ENCODE results near the gene CCL14.
"Not testable (repeated sequence)": the region's sequence is repeated elsewhere in the genome, so short reads cannot be mapped to it uniquely, and the experiment has no call there.

CCL14 gene

GRCh38 chr17:35986643-35987042, at the start of gene CCL14:
Gene CCL14, minus strand, starts transcription at chr17:35986729. Its CDS starts 80 bp downstream, at chr17:35986649.
- H3K27ac ChIP-seq (ENCODE audit: low read length), result no peak within 1 kb of the TSS
- no peaks in the 10 kb centered on the region for H3K4me1 ChIP-seq (ENCODE audit: control insufficient read depth in 1 of 2, insufficient read depth in 2 of 2, low read length in 2 of 2)
- H3K36me3 ChIP-seq (ENCODE audit: control insufficient read depth in 1 of 2, insufficient read depth in 2 of 2, low read length in 2 of 2), result no peaks in the 10 kb centered on the region
- H3K4me3 ChIP-seq (ENCODE audit: low read depth in 1 of 2, low read length in 2 of 2), result no peak within 1 kb of the TSS
- H3K9me3 ChIP-seq (ENCODE audit: control insufficient read depth in 1 of 2, low read length in 2 of 2), result peaks cover 0 to 3% of the 10 kb centered on the region in 2 donors
- H3K27me3 ChIP-seq (ENCODE audit: low read depth, low read length), result no peaks in the 10 kb centered on the region

- Histone ChIP-seq H3K4me1 (ENCODE audit: control insufficient read depth in 1 of 2, insufficient read depth in 2 of 2, low read length in 2 of 2) (no peaks in the 10 kb centered on the region), H3K4me3 (ENCODE audit: low read depth in 1 of 2, low read length in 2 of 2) (no peak overlapping the region), H3K36me3 (ENCODE audit: control insufficient read depth in 1 of 2, insufficient read depth in 2 of 2, low read length in 2 of 2) (no peaks in the 10 kb centered on the region), H3K9me3 (ENCODE audit: control insufficient read depth in 1 of 2, low read length in 2 of 2) (no peaks in the 10 kb centered on the region), H3K27me3 (ENCODE audit: low read depth, low read length) (no peaks in the 10 kb centered on the region), H3K27ac (ENCODE audit: low read length) (no peak overlapping the region)
Observed at GRCh38 chr17:36036235-36036634, 49.7 kb upstream of the CCL14 start.

- Histone ChIP-seq H3K27me3 (ENCODE audit: low read depth, low read length) (no peaks in the 10 kb centered on the region), H3K4me3 (ENCODE audit: low read depth in 1 of 2, low read length in 2 of 2) (no peak overlapping the region), H3K4me1 (ENCODE audit: control insufficient read depth in 1 of 2, insufficient read depth in 2 of 2, low read length in 2 of 2) (no peaks in the 10 kb centered on the region), H3K9me3 (ENCODE audit: control insufficient read depth in 1 of 2, low read length in 2 of 2) (no peaks in the 10 kb centered on the region), H3K36me3 (ENCODE audit: control insufficient read depth in 1 of 2, insufficient read depth in 2 of 2, low read length in 2 of 2) (no peaks in the 10 kb centered on the region), H3K27ac (ENCODE audit: low read length) (no peak overlapping the region)
Observed at GRCh38 chr17:36034127-36034526, 47.6 kb upstream of the CCL14 start.

- no peaks in the 10 kb centered on the region for H3K27me3 ChIP-seq (ENCODE audit: low read depth, low read length)
- H3K9me3 ChIP-seq (ENCODE audit: control insufficient read depth in 1 of 2, low read length in 2 of 2), result no peaks in the 10 kb centered on the region
- no peaks in the 10 kb centered on the region for H3K4me1 ChIP-seq (ENCODE audit: control insufficient read depth in 1 of 2, insufficient read depth in 2 of 2, low read length in 2 of 2)
- H3K27ac ChIP-seq (ENCODE audit: low read length), result no peak overlapping the region
- H3K36me3 ChIP-seq (ENCODE audit: control insufficient read depth in 1 of 2, insufficient read depth in 2 of 2, low read length in 2 of 2), result no peaks in the 10 kb centered on the region
- no peak overlapping the region for H3K4me3 ChIP-seq (ENCODE audit: low read depth in 1 of 2, low read length in 2 of 2)
Observed at GRCh38 chr17:36030956-36031355, 44.4 kb upstream of the CCL14 start.

GRCh38 chr17:36027761-36028160, 41.2 kb upstream of the CCL14 start:
- Histone ChIP-seq H3K27me3 (ENCODE audit: low read depth, low read length) (no peaks in the 10 kb centered on the region), H3K4me3 (ENCODE audit: low read depth in 1 of 2, low read length in 2 of 2) (no peak overlapping the region), H3K4me1 (ENCODE audit: control insufficient read depth in 1 of 2, insufficient read depth in 2 of 2, low read length in 2 of 2) (no peaks in the 10 kb centered on the region), H3K27ac (ENCODE audit: low read length) (no peak overlapping the region), H3K36me3 (ENCODE audit: control insufficient read depth in 1 of 2, insufficient read depth in 2 of 2, low read length in 2 of 2) (no peaks in the 10 kb centered on the region), H3K9me3 (ENCODE audit: control insufficient read depth in 1 of 2, low read length in 2 of 2) (no peaks in the 10 kb centered on the region)

- Histone ChIP-seq H3K9me3 (ENCODE audit: control insufficient read depth in 1 of 2, low read length in 2 of 2) (no peaks in the 10 kb centered on the region), H3K4me1 (ENCODE audit: control insufficient read depth in 1 of 2, insufficient read depth in 2 of 2, low read length in 2 of 2) (no peaks in the 10 kb centered on the region), H3K27ac (ENCODE audit: low read length) (no peak overlapping the region), H3K4me3 (ENCODE audit: low read depth in 1 of 2, low read length in 2 of 2) (no peak overlapping the region), H3K27me3 (ENCODE audit: low read depth, low read length) (no peaks in the 10 kb centered on the region), H3K36me3 (ENCODE audit: control insufficient read depth in 1 of 2, insufficient read depth in 2 of 2, low read length in 2 of 2) (no peaks in the 10 kb centered on the region)
Observed at GRCh38 chr17:36024106-36024869, 37.8 kb upstream of the CCL14 start.

GRCh38 chr17:36019423-36019822, 32.9 kb upstream of the CCL14 start:
- no peaks in the 10 kb centered on the region for H3K27me3 ChIP-seq (ENCODE audit: low read depth, low read length)
- H3K4me3 ChIP-seq (ENCODE audit: low read depth in 1 of 2, low read length in 2 of 2), result no peak overlapping the region
- no peaks in the 10 kb centered on the region for H3K36me3 ChIP-seq (ENCODE audit: control insufficient read depth in 1 of 2, insufficient read depth in 2 of 2, low read length in 2 of 2)
- no peaks in the 10 kb centered on the region for H3K9me3 ChIP-seq (ENCODE audit: control insufficient read depth in 1 of 2, low read length in 2 of 2)
- H3K4me1 ChIP-seq (ENCODE audit: control insufficient read depth in 1 of 2, insufficient read depth in 2 of 2, low read length in 2 of 2), result no peaks in the 10 kb centered on the region
- H3K27ac ChIP-seq (ENCODE audit: low read length), result no peak overlapping the region

- no peak within 1 kb of the TSS for H3K27ac ChIP-seq (ENCODE audit: low read length)
- H3K36me3 ChIP-seq (ENCODE audit: control insufficient read depth in 1 of 2, insufficient read depth in 2 of 2, low read length in 2 of 2), result no peaks in the 10 kb centered on the region
- H3K4me1 ChIP-seq (ENCODE audit: control insufficient read depth in 1 of 2, insufficient read depth in 2 of 2, low read length in 2 of 2), result no peaks in the 10 kb centered on the region
- no peaks in the 10 kb centered on the region for H3K27me3 ChIP-seq (ENCODE audit: low read depth, low read length)
- H3K9me3 ChIP-seq (ENCODE audit: control insufficient read depth in 1 of 2, low read length in 2 of 2), result peaks cover 0 to 1% of the 10 kb centered on the region in 2 donors
- no peak within 1 kb of the TSS for H3K4me3 ChIP-seq (ENCODE audit: low read depth in 1 of 2, low read length in 2 of 2)
Observed at GRCh38 chr17:36017799-36018198, 31.3 kb upstream of the CCL14 start, which contains the start of gene CCL23. Gene CCL23, minus strand, starts transcription at chr17:36017972. Its CDS starts 75 bp downstream, at chr17:36017897.

- Histone ChIP-seq H3K36me3 (ENCODE audit: control insufficient read depth in 1 of 2, insufficient read depth in 2 of 2, low read length in 2 of 2) (no peaks in the 10 kb centered on the region), H3K27me3 (ENCODE audit: low read depth, low read length) (no peaks in the 10 kb centered on the region), H3K27ac (ENCODE audit: low read length) (no peak overlapping the region), H3K4me3 (ENCODE audit: low read depth in 1 of 2, low read length in 2 of 2) (no peak overlapping the region), H3K4me1 (ENCODE audit: control insufficient read depth in 1 of 2, insufficient read depth in 2 of 2, low read length in 2 of 2) (no peaks in the 10 kb centered on the region), H3K9me3 (ENCODE audit: control insufficient read depth in 1 of 2, low read length in 2 of 2) (peaks cover 0 to 13% of the 10 kb centered on the region in 2 donors)
Observed at GRCh38 chr17:36016555-36016954, 30.0 kb upstream of the CCL14 start.

GRCh38 chr17:36015895-36016294, 29.4 kb upstream of the CCL14 start:
- H3K4me3 ChIP-seq (ENCODE audit: low read depth in 1 of 2, low read length in 2 of 2); H3K36me3 ChIP-seq (ENCODE audit: control insufficient read depth in 1 of 2, insufficient read depth in 2 of 2, low read length in 2 of 2); H3K4me1 ChIP-seq (ENCODE audit: control insufficient read depth in 1 of 2, insufficient read depth in 2 of 2, low read length in 2 of 2); H3K27ac ChIP-seq (ENCODE audit: low read length); H3K27me3 ChIP-seq (ENCODE audit: low read depth, low read length): not testable (repeated sequence)
- peaks cover 0 to 13% of the 10 kb centered on the region in 2 donors for H3K9me3 ChIP-seq (ENCODE audit: control insufficient read depth in 1 of 2, low read length in 2 of 2)

GRCh38 chr17:36014946-36015345, 28.4 kb upstream of the CCL14 start:
- Histone ChIP-seq H3K36me3 (ENCODE audit: control insufficient read depth in 1 of 2, insufficient read depth in 2 of 2, low read length in 2 of 2) (no peaks in the 10 kb centered on the region), H3K27me3 (ENCODE audit: low read depth, low read length) (no peaks in the 10 kb centered on the region), H3K27ac (ENCODE audit: low read length) (no peak overlapping the region), H3K9me3 (ENCODE audit: control insufficient read depth in 1 of 2, low read length in 2 of 2) (peaks cover 0 to 17% of the 10 kb centered on the region in 2 donors), H3K4me1 (ENCODE audit: control insufficient read depth in 1 of 2, insufficient read depth in 2 of 2, low read length in 2 of 2) (no peaks in the 10 kb centered on the region), H3K4me3 (ENCODE audit: low read depth in 1 of 2, low read length in 2 of 2) (no peak overlapping the region)

GRCh38 chr17:36011201-36011600, 24.7 kb upstream of the CCL14 start:
- Histone ChIP-seq H3K36me3 (ENCODE audit: control insufficient read depth in 1 of 2, insufficient read depth in 2 of 2, low read length in 2 of 2) (no peaks in the 10 kb centered on the region), H3K27ac (ENCODE audit: low read length) (no peak overlapping the region), H3K9me3 (ENCODE audit: control insufficient read depth in 1 of 2, low read length in 2 of 2) (peaks cover 0 to 32% of the 10 kb centered on the region in 2 donors), H3K4me3 (ENCODE audit: low read depth in 1 of 2, low read length in 2 of 2) (no peak overlapping the region), H3K4me1 (ENCODE audit: control insufficient read depth in 1 of 2, insufficient read depth in 2 of 2, low read length in 2 of 2) (no peaks in the 10 kb centered on the region), H3K27me3 (ENCODE audit: low read depth, low read length) (no peaks in the 10 kb centered on the region)
